Measurements from ENCODE around the gene GJB3. TPM values are rescaled to one million over a fixed set of nuclear protein-coding genes. Genes with fewer than 3 reads are reported as not detected.

The GJB3 gene
- total RNA-seq, 1 donor from 2014 or later = not detected

- H3K9me3 Mint-ChIP-seq (ENCODE audit: low read depth) = no peaks in the 10 kb centered on the region
- DNase-seq (ENCODE audit: low spot score) = peak; percentile 89
- no peak for TF ChIP-seq CTCF (IDR thresholded peaks at IDR 0.05)
- peaks cover 6% of the 10 kb centered on the region for H3K4me1 Mint-ChIP-seq (ENCODE audit: low read depth)
- H3K36me3 Mint-ChIP-seq (ENCODE audit: low read depth) = no peaks in the 10 kb centered on the region
- no peak overlapping the region for H3K4me3 Mint-ChIP-seq (ENCODE audit: unreplicated experiment)
- H3K27me3 Mint-ChIP-seq (ENCODE audit: low read depth) = peaks cover 14% of the 10 kb centered on the region
- H3K27ac Mint-ChIP-seq (ENCODE audit: unreplicated experiment) = no peak overlapping the region
Measured at GRCh38 chr1:34761176-34761761, 19.7 kb upstream of the GJB3 start.

DNA sequence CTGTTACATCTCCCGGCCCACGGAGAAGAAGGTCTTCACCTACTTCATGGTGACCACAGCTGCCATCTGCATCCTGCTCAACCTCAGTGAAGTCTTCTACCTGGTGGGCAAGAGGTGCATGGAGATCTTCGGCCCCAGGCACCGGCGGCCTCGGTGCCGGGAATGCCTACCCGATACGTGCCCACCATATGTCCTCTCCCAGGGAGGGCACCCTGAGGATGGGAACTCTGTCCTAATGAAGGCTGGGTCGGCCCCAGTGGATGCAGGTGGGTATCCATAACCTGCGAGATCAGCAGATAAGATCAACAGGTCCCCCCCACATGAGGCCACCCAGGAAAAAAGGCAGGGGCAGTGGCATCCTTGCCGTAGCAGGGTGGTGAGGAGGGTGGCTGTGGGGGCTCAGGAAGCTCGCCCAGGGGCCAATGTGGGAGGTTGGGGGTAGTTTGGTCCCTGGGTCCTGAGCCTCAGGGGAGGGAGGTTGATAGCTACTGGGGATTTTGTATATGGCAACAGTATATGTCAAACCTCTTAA, 19.2 kb upstream of the GJB3 start:
- DNase-seq (ENCODE audit: low spot score) = no peak
- Mint-ChIP-seq H3K27me3 (ENCODE audit: low read depth) (peaks cover 14% of the 10 kb centered on the region), H3K36me3 (ENCODE audit: low read depth) (no peaks in the 10 kb centered on the region), H3K27ac (ENCODE audit: unreplicated experiment) (no peak overlapping the region), H3K9me3 (ENCODE audit: low read depth) (no peaks in the 10 kb centered on the region), H3K4me3 (ENCODE audit: unreplicated experiment) (no peak overlapping the region), H3K4me1 (ENCODE audit: low read depth) (peaks cover 6% of the 10 kb centered on the region)
- TF ChIP-seq CTCF (IDR thresholded peaks at IDR 0.05) = no peak

GRCh38 chr1:34762474-34763141, 18.4 kb upstream of the GJB3 start:
- Mint-ChIP-seq H3K36me3 (ENCODE audit: low read depth) (no peaks in the 10 kb centered on the region), H3K4me3 (ENCODE audit: unreplicated experiment) (no peak overlapping the region), H3K27ac (ENCODE audit: unreplicated experiment) (no peak overlapping the region), H3K4me1 (ENCODE audit: low read depth) (peaks cover 6% of the 10 kb centered on the region), H3K27me3 (ENCODE audit: low read depth) (peaks cover 13% of the 10 kb centered on the region), H3K9me3 (ENCODE audit: low read depth) (no peaks in the 10 kb centered on the region)
- peak; percentile 68 for DNase-seq (ENCODE audit: low spot score)
- no peak for TF ChIP-seq CTCF (IDR thresholded peaks at IDR 0.05)

GRCh38 chr1:34763142-34763781, 17.8 kb upstream of the GJB3 start:
- peak; percentile 21 for DNase-seq (ENCODE audit: low spot score)
- Mint-ChIP-seq H3K36me3 (ENCODE audit: low read depth) (no peaks in the 10 kb centered on the region), H3K27ac (ENCODE audit: unreplicated experiment) (no peak overlapping the region), H3K4me3 (ENCODE audit: unreplicated experiment) (no peak overlapping the region), H3K4me1 (ENCODE audit: low read depth) (peaks cover 6% of the 10 kb centered on the region), H3K27me3 (ENCODE audit: low read depth) (peaks cover 9% of the 10 kb centered on the region), H3K9me3 (ENCODE audit: low read depth) (no peaks in the 10 kb centered on the region)
- no peak for TF ChIP-seq CTCF (IDR thresholded peaks at IDR 0.05)

DNA sequence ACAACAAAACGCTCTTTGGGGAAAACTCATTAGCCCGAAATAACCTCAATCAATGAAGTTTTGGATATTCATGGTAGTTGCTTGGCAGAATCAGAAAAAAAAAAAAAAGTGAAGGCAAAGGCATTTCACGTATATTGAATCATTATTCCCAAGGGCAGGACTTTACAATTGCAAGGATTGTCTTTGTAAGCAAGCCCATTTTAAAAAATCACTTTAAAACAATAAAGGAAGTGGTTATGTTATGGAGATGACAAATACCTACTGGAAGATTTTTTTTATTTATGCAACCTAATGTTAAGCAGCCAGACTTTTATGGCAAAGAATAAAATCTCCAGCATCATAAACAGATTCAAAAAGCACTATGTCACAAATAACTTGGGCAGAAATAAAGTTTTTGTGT, 12.2 kb upstream of the GJB3 start:
- TF ChIP-seq CTCF (IDR thresholded peaks at IDR 0.05) = no peak
- no peak overlapping the region for H3K4me3 Mint-ChIP-seq (ENCODE audit: unreplicated experiment)
- no peaks in the 10 kb centered on the region for H3K9me3 Mint-ChIP-seq (ENCODE audit: low read depth)

More for the DNA sequence above, 12.2 kb upstream of the GJB3 start:
- H3K36me3 Mint-ChIP-seq (ENCODE audit: low read depth) = no peaks in the 10 kb centered on the region
- no peak for DNase-seq (ENCODE audit: low spot score)
- peaks cover 3% of the 10 kb centered on the region for H3K27me3 Mint-ChIP-seq (ENCODE audit: low read depth)
- H3K27ac Mint-ChIP-seq (ENCODE audit: unreplicated experiment) = no peak overlapping the region
- no peaks in the 10 kb centered on the region for H3K4me1 Mint-ChIP-seq (ENCODE audit: low read depth)

Data from chondrocyte (in vitro differentiated cells).